Measurements from ENCODE around the gene ECI1.

ECI1 gene

GRCh38 chr16:2280461-2280860 lies 29.1 kb upstream of the ECI1 start:
- Histone ChIP-seq H3K4me3 (ENCODE audit: low read length) (no peak overlapping the region), H4K20me1 (ENCODE audit: control insufficient read depth, insufficient read depth, low read depth, low read length) (no peaks in the 10 kb centered on the region), H3K9me3 (ENCODE audit: control insufficient read depth, insufficient read depth, low read length) (no peaks in the 10 kb centered on the region), H3K9me2 (replicated peaks; ENCODE audit: control insufficient read depth, low read length) (no peaks in the 10 kb centered on the region), H3K79me2 (ENCODE audit: control insufficient read depth, low read length) (no peaks in the 10 kb centered on the region), H3K27ac (ENCODE audit: low read depth, low read length) (no peak overlapping the region), H3K4me2 (ENCODE audit: low read length) (no peak overlapping the region), H3K36me3 (ENCODE audit: control insufficient read depth, low read length) (no peaks in the 10 kb centered on the region), H3K27me3 (ENCODE audit: control insufficient read depth, low read length) (peaks cover 3% of the 10 kb centered on the region; the same call in 1 of the 2 replicates), H3K4me1 (ENCODE audit: control insufficient read depth, low read length) (no peaks in the 10 kb centered on the region), H3F3A (ENCODE audit: control insufficient read depth, insufficient read depth) (no peaks in the 10 kb centered on the region)
- TF ChIP-seq, protein P1, sequence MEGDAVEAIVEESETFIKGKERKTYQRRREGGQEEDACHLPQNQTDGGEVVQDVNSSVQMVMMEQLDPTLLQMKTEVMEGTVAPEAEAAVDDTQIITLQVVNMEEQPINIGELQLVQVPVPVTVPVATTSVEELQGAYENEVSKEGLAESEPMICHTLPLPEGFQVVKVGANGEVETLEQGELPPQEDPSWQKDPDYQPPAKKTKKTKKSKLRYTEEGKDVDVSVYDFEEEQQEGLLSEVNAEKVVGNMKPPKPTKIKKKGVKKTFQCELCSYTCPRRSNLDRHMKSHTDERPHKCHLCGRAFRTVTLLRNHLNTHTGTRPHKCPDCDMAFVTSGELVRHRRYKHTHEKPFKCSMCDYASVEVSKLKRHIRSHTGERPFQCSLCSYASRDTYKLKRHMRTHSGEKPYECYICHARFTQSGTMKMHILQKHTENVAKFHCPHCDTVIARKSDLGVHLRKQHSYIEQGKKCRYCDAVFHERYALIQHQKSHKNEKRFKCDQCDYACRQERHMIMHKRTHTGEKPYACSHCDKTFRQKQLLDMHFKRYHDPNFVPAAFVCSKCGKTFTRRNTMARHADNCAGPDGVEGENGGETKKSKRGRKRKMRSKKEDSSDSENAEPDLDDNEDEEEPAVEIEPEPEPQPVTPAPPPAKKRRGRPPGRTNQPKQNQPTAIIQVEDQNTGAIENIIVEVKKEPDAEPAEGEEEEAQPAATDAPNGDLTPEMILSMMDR (IDR thresholded peaks at IDR 0.05; ENCODE audit: low read depth, low read length, poor library complexity, severe bottlenecking), result no peak
- no peak for TF ChIP-seq EZH2phosphoT487 (IDR thresholded peaks at IDR 0.05; ENCODE audit: borderline replicate concordance, low read length)

DNA sequence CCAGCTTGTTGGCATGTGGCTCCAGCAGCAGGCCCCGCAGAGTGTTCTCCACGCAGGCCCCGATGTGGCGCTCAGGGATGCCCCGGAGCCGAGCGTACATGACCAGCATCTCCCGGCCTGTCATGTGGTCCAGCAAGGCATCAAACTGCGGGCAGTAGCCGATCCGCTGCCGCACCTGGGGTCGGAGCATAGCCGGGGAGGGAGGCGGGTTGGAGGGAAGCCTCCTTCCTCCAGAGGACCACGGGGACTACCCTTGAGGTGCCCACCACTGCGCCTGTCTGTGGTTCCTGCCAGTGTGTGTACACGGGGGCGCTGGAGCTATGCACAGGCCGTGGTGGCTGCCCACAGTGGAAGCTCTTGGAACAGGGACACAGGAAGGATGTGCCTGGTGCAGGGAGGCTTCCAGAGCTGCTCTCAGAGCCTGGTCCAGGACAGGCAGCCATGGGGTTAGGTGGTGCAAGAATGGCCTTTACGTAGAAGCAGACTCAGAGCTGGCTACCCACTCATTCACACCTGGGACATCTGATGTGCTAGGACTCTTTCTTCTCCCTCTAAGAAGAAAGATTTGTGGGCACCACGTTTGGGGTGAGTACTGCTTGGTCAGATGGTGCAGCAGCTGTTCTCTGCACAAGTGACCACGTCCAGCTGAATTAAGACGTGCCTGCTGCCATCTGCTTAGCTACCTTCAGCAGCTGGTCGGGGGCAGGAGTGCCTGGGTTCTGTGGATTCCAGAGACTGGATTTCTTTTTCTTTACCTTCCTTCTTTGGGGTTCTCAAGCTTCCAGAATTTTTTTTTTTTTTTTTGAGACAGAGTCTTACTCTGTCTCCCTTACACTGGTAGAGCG lies 27.8 kb upstream of the ECI1 start:
- no peak overlapping the region for H3K4me2 ChIP-seq (ENCODE audit: low read length)
- no peaks in the 10 kb centered on the region for H3K9me2 ChIP-seq (replicated peaks; ENCODE audit: control insufficient read depth, low read length)
- no peaks in the 10 kb centered on the region for H3F3A ChIP-seq (ENCODE audit: control insufficient read depth, insufficient read depth)
- H3K9me3 ChIP-seq (ENCODE audit: control insufficient read depth, insufficient read depth, low read length), result no peaks in the 10 kb centered on the region
- H3K79me2 ChIP-seq (ENCODE audit: control insufficient read depth, low read length), result no peaks in the 10 kb centered on the region
- no peak overlapping the region for H3K4me3 ChIP-seq (ENCODE audit: low read length)
- TF ChIP-seq, protein P1 (IDR thresholded peaks at IDR 0.05; ENCODE audit: low read depth, low read length, poor library complexity, severe bottlenecking), result no peak
- TF ChIP-seq EZH2phosphoT487 (IDR thresholded peaks at IDR 0.05; ENCODE audit: borderline replicate concordance, low read length), result no peak
- H3K36me3 ChIP-seq (ENCODE audit: control insufficient read depth, low read length), result no peaks in the 10 kb centered on the region
- H4K20me1 ChIP-seq (ENCODE audit: control insufficient read depth, insufficient read depth, low read depth, low read length), result no peaks in the 10 kb centered on the region
- H3K27ac ChIP-seq (ENCODE audit: low read depth, low read length), result no peak overlapping the region
- H3K27me3 ChIP-seq (ENCODE audit: control insufficient read depth, low read length), result peaks cover 3% of the 10 kb centered on the region; the same call in 1 of the 2 replicates
- H3K4me1 ChIP-seq (ENCODE audit: control insufficient read depth, low read length), result no peaks in the 10 kb centered on the region

DNA sequence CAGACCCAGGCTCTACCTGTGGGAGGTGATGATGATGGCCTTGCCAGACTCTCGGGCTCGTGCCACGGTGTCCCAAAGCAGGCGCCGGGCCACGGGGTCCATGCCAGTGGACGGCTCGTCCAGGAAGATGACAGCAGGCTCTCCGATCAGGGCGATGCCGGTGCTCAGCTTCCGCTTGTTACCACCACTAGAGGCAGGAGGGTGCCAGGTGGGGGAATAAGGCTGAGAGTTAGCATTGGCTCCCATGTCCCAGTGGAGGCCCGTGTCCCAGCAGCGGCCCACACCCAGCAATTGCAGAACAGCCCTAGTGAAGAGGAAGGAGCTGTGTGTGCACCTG lies 26.9 kb upstream of the ECI1 start:
- no peak overlapping the region for H3K4me3 ChIP-seq (ENCODE audit: low read length)
- H3K27me3 ChIP-seq (ENCODE audit: control insufficient read depth, low read length), result peaks cover 3% of the 10 kb centered on the region; the same call in 1 of the 2 replicates
- H3K36me3 ChIP-seq (ENCODE audit: control insufficient read depth, low read length), result no peaks in the 10 kb centered on the region
- no peak overlapping the region for H3K4me2 ChIP-seq (ENCODE audit: low read length)
- H3K79me2 ChIP-seq (ENCODE audit: control insufficient read depth, low read length), result no peaks in the 10 kb centered on the region
- no peaks in the 10 kb centered on the region for H4K20me1 ChIP-seq (ENCODE audit: control insufficient read depth, insufficient read depth, low read depth, low read length)
- H3K9me3 ChIP-seq (ENCODE audit: control insufficient read depth, insufficient read depth, low read length), result no peaks in the 10 kb centered on the region
- no peaks in the 10 kb centered on the region for H3F3A ChIP-seq (ENCODE audit: control insufficient read depth, insufficient read depth)
- H3K4me1 ChIP-seq (ENCODE audit: control insufficient read depth, low read length), result no peaks in the 10 kb centered on the region
- no peaks in the 10 kb centered on the region for H3K9me2 ChIP-seq (replicated peaks; ENCODE audit: control insufficient read depth, low read length)
- TF ChIP-seq, protein P1 (IDR thresholded peaks at IDR 0.05; ENCODE audit: low read depth, low read length, poor library complexity, severe bottlenecking), result no peak
- no peak overlapping the region for H3K27ac ChIP-seq (ENCODE audit: low read depth, low read length)

Measured in DOHH2 (cell line).